MCF 10A (cell line): ENCODE results near the gene GRB2. TPM values are rescaled to one million over a fixed set of nuclear protein-coding genes. Genes with fewer than 3 reads are reported as not detected.

Source experiments
- BruUV-seq: library from RNA; stranded (reverse); fragments of 400-500 nt; replicated peaks from 2 replicates; lab custom pipeline; 2021; lab: Mats Ljungman, UMichigan
- CTCF ChIA-PET: fragments of 300-600 bp; sonication (Branson Sonifier 250); formaldehyde crosslinking; extraction: SDS; loops from one replicate; lab custom pipeline; 2021; ENCODE audit warnings: antibody characterized with exemption, inconsistent platforms; lab: Yijun Ruan, JAX
- POLR2A ChIA-PET: fragments of 300-600, 350-650 bp; sonication (Branson Sonifier 250); formaldehyde crosslinking; extraction: SDS; loops from one replicate; lab custom pipeline; 2020; ENCODE audit warnings: antibody characterized with exemption, inconsistent platforms; lab: Yijun Ruan, JAX
- DNase-seq: peaks from one replicate; pipeline ENCODE4 v3.0.0-alpha.2; 2018; ENCODE audit not compliant: unreplicated experiment
- H3K27ac Mint-ChIP-seq: one replicate; pipeline ENCODE4 v1.8.0; 2022; ENCODE audit warnings: mild to moderate bottlenecking, low read depth, mixed read lengths; ENCODE audit not compliant: unreplicated experiment
- H3K27me3 Mint-ChIP-seq: one replicate; pipeline ENCODE4 v1.8.0; 2022; ENCODE audit warnings: mixed read lengths; ENCODE audit not compliant: insufficient read depth, unreplicated experiment
- H3K36me3 Mint-ChIP-seq: one replicate; pipeline ENCODE4 v1.8.0; 2022; ENCODE audit warnings: mild to moderate bottlenecking, moderate library complexity, mixed read lengths; ENCODE audit not compliant: insufficient read depth, unreplicated experiment
- H3K4me1 Mint-ChIP-seq: one replicate; pipeline ENCODE4 v1.8.0; 2022; ENCODE audit warnings: mixed read lengths; ENCODE audit not compliant: insufficient read depth, unreplicated experiment
- H3K4me3 Mint-ChIP-seq: one replicate; pipeline ENCODE4 v1.8.0; 2022; ENCODE audit warnings: mild to moderate bottlenecking, moderate library complexity, mixed read lengths; ENCODE audit not compliant: unreplicated experiment
- H3K9me3 Mint-ChIP-seq: one replicate; pipeline ENCODE4 v1.8.0; 2022; ENCODE audit warnings: mixed read lengths; ENCODE audit not compliant: unreplicated experiment
- intact Hi-C: fragments of 100-400 bp; cut with micrococcal nuclease; formaldehyde crosslinking; loops from 2 replicates; pipeline ENCODE4 v1.14.1; 2022
- total RNA-seq: library from RNA; stranded (reverse); gene quantifications from 2 replicates; pipeline ENCODE4 v1.2.3, GENCODE V29; 2022
- TF ChIP-seq, protein P1 (sequence below): fragments of 200-600 bp; IDR thresholded peaks from one replicate; pipeline ENCODE4 v1.8.0; 2022; ENCODE audit warnings: antibody characterized with exemption, mild to moderate bottlenecking; ENCODE audit not compliant: unreplicated experiment

GRB2 gene
- total RNA-seq, 1 experiment from 2014 or later: 67.1 TPM

DNA sequence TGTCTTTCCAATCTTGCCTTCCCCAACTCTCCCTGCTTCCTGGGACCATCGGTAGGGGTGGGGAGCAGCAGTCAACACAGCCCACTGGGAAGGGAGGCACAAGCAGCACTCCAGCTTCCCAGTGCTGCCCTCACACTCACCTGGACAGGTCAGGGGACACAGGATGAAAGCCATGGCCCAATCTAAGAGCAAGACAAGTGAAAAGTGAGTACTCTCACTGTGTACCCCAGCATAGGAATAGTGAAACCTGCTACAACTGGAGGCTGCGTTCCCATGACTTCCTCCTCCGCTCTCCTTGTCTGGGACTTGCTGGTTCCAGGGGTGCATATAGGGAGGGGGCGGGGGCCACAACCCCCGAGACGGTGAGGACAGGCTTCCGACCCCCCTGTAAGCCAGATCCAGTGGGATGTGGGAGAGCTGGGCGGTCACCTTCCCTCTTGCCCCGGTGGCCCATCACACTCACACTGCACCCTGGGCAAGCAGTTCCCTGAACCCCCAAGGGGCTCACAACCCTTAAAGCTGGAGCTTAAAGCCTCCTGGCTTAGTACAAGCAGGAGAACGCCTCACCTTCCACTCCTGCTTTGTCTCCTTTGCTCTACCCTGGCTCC lies 86.8 kb downstream of the GRB2 start:
- Mint-ChIP-seq H3K27ac (no peak overlapping the region), H3K4me3 (no peak overlapping the region), H3K27me3 (no peaks in the 10 kb centered on the region), H3K36me3 (peaks cover 60% of the 10 kb centered on the region), H3K9me3 (no peaks in the 10 kb centered on the region), H3K4me1 (no peaks in the 10 kb centered on the region)
- ChIA-PET CTCF (interaction anchor here (1.0 kb wide), 1 partner anchor 78 kb away, joined by 3 read pairs; no protein-coding TSS in a partner anchor), POLR2A (interaction anchor here (0.7 kb wide), 1 partner anchor 88 kb away, joined by 3 read pairs; no protein-coding TSS in a partner anchor)
- no peak for DNase-seq
- intact Hi-C loops: no loop called here
- TF ChIP-seq, protein P1, sequence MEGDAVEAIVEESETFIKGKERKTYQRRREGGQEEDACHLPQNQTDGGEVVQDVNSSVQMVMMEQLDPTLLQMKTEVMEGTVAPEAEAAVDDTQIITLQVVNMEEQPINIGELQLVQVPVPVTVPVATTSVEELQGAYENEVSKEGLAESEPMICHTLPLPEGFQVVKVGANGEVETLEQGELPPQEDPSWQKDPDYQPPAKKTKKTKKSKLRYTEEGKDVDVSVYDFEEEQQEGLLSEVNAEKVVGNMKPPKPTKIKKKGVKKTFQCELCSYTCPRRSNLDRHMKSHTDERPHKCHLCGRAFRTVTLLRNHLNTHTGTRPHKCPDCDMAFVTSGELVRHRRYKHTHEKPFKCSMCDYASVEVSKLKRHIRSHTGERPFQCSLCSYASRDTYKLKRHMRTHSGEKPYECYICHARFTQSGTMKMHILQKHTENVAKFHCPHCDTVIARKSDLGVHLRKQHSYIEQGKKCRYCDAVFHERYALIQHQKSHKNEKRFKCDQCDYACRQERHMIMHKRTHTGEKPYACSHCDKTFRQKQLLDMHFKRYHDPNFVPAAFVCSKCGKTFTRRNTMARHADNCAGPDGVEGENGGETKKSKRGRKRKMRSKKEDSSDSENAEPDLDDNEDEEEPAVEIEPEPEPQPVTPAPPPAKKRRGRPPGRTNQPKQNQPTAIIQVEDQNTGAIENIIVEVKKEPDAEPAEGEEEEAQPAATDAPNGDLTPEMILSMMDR: no peak
- no TSS peak for BruUV-seq

GRCh38 chr17:75318211-75318610 lies 87.3 kb downstream of the GRB2 start:
- BruUV-seq: no TSS peak
- Mint-ChIP-seq H3K4me1 (no peaks in the 10 kb centered on the region), H3K36me3 (peaks cover 55% of the 10 kb centered on the region), H3K9me3 (no peaks in the 10 kb centered on the region), H3K4me3 (no peak overlapping the region), H3K27me3 (no peaks in the 10 kb centered on the region), H3K27ac (no peak overlapping the region)
- intact Hi-C loops: no loop called here
- ChIA-PET CTCF (interaction anchor here (1.0 kb wide), 1 partner anchor 78 kb away, joined by 3 read pairs; no protein-coding TSS in a partner anchor), POLR2A (interaction anchor here (0.6 to 1.5 kb wide), 2 partner anchors 74 to 77 kb away, joined by 3 to 4 read pairs; no protein-coding TSS in a partner anchor)
- TF ChIP-seq, protein P1: no peak
- DNase-seq: no peak

- H3K36me3 Mint-ChIP-seq: peaks cover 50% of the 10 kb centered on the region
- no peak for DNase-seq
- ChIA-PET CTCF (interaction anchor here (0.7 to 1.0 kb wide), 2 partner anchors 47 to 79 kb away, joined by 3 to 4 read pairs; no protein-coding TSS in a partner anchor), POLR2A (interaction anchor here (0.6 to 2.4 kb wide), 3 partner anchors 28 to 78 kb away, joined by 3 to 11 read pairs (median 4); partner anchors contain the start of gene SLC25A19)
- H3K9me3 Mint-ChIP-seq: no peaks in the 10 kb centered on the region
- no peak overlapping the region for H3K4me3 Mint-ChIP-seq
- H3K27ac Mint-ChIP-seq: peak overlapping the region; percentile 35
- BruUV-seq: no TSS peak
- no peaks in the 10 kb centered on the region for H3K4me1 Mint-ChIP-seq
- TF ChIP-seq, protein P1: no peak
- intact Hi-C loops: no loop called here
- no peaks in the 10 kb centered on the region for H3K27me3 Mint-ChIP-seq
Observed at GRCh38 chr17:75317671-75318070, 87.8 kb downstream of the GRB2 start.

- intact Hi-C loops: no loop called here
- H3K36me3 Mint-ChIP-seq: peaks cover 40% of the 10 kb centered on the region
- H3K9me3 Mint-ChIP-seq: no peaks in the 10 kb centered on the region
- no peaks in the 10 kb centered on the region for H3K27me3 Mint-ChIP-seq
- no peak overlapping the region for H3K4me3 Mint-ChIP-seq
- no TSS peak for BruUV-seq
- H3K27ac Mint-ChIP-seq: no peak overlapping the region
- POLR2A ChIA-PET: interaction anchor here (1.5 to 2.4 kb wide), 2 partner anchors 27 to 46 kb away, joined by 3 to 11 read pairs; partner anchors contain the start of gene SLC25A19
- TF ChIP-seq, protein P1: no peak
- no peak for DNase-seq
- H3K4me1 Mint-ChIP-seq: no peaks in the 10 kb centered on the region
- CTCF ChIA-PET: interaction anchor here (1.0 kb wide), 1 partner anchor 95 kb away, joined by 3 read pairs; no protein-coding TSS in a partner anchor
Observed at GRCh38 chr17:75316253-75316652, 89.2 kb downstream of the GRB2 start.
